Ovary (tissue), 3 donors: ENCODE data around the gene AKAIN1.

Experiments used
- CTCF ChIP-seq, 3 donors: fragments of 450-650 bp in 2 of 3; fragments of 200-600 bp in 1 of 3; IDR thresholded peaks; one replicate each; pipeline versions ENCODE4 v1.5.1 to v1.8.0; 2016 to 2022; ENCODE audit warnings: antibody characterized with exemption in 3 of 3, mild to moderate bottlenecking in 1 of 3
- EP300 ChIP-seq: sonication (generic); formaldehyde crosslinking; IDR thresholded peaks from one replicate; pipeline ENCODE4 v1.6.1; 2017; ENCODE audit warnings: antibody characterized with exemption
- POLR2A ChIP-seq: fragments of 450-650 bp; IDR thresholded peaks from one replicate; pipeline ENCODE4 v1.6.1; 2017; ENCODE audit warnings: antibody characterized with exemption, mild to moderate bottlenecking, moderate library complexity
- donor health status: DM: no; HTN: no; CAD: no.

GRCh38 chr18:5155907-5156287 is 41.2 kb downstream of the AKAIN1 start:
- TF ChIP-seq POLR2A, result no peak
- TF ChIP-seq CTCF (IDR thresholded peaks at IDR 0.05), result no peak
- no peak for TF ChIP-seq EP300
